Stimulated activated CD4-positive, alpha-beta T cell treated with anti-CD3 and anti-CD28 coated beads, Interleukin-12 subunit alpha, Interleukin-12 subunit beta, amount 100 ng/mL, for 48 hours (primary cell): Measurements from ENCODE around the gene NHP2.
A peak's percentile ranks its signal among the peaks of the same experiment; 100 is the strongest.

Experiments used
- DNase-seq, 3 donors: peaks; one replicate each; pipeline ENCODE4 v3.0.0-alpha.2; 2020; ENCODE audit warnings: low read depth in 2 of 3, low spot score in 1 of 3

Gene NHP2

DNA sequence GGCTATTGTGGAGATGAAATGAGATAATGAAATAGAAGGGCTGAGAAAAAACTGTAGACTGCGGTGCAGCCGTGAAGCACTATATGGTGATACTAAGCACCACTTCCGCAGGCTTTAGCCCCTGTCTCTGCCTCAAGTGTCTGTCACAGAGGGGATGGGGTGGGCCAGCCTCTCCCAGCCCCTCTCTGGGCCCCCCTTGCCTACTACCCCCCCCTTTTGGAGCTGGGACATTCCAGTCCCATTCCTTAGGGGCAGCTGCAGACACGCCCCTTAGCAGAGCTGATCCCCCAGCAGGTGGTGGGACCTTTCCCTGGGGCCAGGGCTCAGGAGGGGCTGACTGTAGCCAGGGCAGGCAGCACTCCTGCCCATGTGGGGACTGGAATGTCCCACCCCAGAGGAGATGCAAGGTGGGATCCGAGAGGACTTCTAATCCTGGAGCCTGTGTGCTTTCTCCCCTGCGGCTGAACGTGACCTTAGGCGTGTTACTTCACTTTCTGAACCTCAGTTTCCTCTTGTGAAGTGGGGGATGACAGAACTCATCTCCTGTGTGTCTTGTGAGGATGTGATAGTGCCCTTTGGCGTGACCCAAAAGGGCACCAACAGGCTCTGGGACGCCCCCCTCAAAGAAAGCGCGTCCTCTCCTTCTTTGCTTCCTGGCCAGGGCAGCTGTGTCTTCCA lies 38.4 kb downstream of the NHP2 start:
- no peak for DNase-seq

DNA sequence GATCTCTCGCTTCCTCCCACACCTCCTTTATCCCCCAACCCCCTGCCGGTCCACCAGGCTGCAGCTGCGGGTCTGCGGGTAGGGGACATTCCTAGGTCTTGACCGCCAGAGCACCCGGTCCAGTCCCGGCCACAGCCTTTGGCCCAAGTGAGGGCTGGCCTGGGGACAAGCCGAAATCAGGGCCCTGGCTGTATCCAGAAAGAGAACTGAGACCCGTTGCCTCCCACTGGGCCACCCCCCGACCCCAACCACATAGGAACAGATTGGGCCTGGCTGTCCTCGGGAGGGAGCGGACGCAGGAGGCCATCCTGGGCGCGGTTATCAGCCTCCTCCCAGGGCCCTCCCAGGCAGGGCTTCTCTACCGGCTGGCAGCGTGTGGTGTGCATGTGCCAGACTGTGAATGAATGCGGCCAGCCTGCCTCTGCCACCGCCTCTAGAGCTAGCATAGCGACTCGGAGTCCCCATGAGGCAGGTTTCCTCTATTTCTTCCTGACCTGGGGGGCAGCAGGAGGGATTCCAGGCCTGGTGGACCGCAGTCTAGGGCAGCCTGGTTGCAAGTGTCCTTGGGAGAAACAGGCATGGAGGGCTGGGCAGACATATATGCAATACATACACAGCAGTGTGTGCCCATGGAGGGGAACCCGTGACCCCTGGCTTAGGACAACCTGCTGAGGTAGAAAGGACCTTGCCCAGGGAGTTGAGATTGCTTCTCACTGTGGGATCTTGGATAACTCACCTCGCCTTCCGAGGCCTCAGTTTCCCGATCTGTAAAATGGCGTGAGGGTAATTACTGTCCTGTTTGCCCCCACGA lies 39.2 kb downstream of the NHP2 start:
- DNase-seq: peak in 1 of 3 donors; percentile 21

DNA sequence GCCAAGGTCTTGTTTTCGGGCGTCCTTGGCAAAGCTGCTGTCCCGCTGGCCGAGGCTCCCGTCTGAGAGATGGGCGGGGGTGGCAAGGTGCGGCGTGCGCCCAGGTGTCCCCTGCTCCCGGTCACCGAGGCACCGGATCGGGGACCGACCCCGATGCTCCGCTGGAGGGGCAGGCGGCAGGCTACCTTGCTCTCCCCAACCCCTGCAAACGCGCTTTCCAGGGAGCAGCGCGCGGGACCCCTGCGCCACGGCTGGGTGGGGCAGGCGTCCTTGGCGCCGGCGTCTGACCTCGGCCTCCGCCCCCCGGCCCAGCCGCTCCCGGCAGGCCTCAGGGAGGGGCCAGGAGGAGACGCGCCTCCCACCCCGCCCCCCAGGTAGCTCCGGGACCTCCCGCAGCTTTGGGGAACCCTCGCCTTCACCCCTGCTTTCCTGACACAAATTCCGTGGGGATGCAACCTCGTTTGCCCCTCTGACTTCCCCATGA lies 39.8 kb downstream of the NHP2 start:
- DNase-seq: no peak

DNA sequence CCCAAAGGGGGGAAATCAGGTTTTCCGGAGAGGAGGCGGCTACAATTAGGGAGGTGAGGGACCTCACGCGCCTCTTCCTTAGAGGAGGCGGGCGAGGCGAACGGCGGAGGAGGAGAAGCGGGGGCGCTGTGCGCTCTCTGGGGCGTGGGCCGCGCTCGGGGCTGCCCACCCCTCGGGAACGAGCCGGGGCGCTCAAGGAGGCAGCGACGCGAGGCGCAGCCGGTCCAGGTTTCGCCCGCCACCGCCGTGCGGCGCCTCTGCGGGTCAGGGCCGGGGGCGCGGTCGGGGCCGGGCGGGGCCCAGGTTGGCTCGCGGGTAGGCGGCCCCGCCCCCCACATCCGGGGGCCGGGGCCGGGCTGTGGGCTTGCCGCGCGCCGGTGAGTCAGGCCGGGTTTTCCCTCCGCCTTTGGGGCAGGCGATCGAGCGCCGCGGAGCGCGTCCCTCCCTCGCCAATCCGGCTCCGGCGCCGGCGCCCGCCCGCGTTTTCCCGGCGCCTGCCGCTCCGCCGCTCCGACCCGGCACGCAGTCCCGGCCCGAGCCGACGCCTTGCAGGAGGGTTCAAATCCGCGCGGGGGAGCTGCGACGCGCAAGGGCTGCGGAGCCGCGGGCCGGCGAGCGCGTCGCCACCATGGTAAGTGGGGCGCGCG lies 40.4 kb downstream of the NHP2 start, which contains the start of gene N4BP3:
TSS of gene N4BP3 (plus strand) at position 392 of the 647 bp plus-strand sequence. CDS start 6,052 bp downstream, outside the sequence.
- peak; percentile 69 to 83 (median 69) for DNase-seq

- no peak for DNase-seq
These were observed 41.1 kb downstream of the NHP2 start for GRCh38 chr5:178112545-178112944.

- no peak for DNase-seq
These were observed 41.8 kb downstream of the NHP2 start for GRCh38 chr5:178111925-178112324.

DNA sequence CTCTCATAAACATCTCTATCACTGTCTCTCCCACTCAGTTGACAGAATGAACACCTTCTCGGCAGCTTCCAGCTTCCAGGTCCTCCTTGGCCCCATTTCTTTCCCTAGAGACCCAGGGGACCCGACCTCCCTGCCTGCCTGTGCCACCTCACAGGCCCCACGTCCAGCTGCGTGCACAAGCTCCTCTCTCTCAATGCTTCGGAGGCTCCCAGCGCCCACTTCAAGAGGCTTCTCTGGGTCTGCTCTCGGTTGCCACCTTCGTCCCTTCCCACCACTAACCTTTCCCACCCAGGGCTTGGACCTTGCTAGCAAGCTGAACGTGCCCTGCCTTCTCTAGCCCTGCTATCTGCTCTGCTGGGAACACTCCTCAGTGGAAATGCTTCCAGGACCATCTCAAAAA lies 43.2 kb downstream of the NHP2 start:
- DNase-seq: no peak

- DNase-seq: no peak
These were observed 44.7 kb downstream of the NHP2 start for GRCh38 chr5:178108966-178109365.

- DNase-seq: no peak
These were observed 45.2 kb downstream of the NHP2 start for GRCh38 chr5:178108446-178108845.

DNA sequence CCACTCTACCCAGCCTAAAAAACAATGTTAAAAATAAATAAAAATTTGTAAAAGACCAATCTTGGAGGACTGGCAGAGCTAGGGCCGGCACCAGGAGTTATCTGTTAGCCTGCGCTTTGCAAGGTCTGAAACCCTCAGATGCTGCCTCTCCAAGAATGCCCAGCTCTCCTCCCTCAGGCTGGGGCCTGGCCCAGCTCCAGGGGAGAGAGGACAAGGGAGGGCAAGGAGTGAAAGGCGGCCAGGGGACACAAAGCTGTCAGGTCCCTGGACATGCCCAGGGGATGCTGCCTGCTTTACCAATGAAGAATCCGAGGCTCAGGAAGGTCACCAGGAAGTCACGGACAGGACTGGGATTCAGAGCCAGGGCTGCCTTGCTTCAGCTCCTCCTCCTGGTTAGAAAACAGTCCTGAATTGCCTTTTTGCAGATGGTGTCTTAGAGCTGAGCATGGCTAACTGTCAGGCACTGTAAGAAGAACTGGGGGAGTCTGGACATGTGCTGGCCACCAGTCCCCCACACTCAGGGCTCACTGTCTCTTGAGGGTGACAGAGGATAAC lies 45.9 kb downstream of the NHP2 start:
- no peak for DNase-seq

DNA sequence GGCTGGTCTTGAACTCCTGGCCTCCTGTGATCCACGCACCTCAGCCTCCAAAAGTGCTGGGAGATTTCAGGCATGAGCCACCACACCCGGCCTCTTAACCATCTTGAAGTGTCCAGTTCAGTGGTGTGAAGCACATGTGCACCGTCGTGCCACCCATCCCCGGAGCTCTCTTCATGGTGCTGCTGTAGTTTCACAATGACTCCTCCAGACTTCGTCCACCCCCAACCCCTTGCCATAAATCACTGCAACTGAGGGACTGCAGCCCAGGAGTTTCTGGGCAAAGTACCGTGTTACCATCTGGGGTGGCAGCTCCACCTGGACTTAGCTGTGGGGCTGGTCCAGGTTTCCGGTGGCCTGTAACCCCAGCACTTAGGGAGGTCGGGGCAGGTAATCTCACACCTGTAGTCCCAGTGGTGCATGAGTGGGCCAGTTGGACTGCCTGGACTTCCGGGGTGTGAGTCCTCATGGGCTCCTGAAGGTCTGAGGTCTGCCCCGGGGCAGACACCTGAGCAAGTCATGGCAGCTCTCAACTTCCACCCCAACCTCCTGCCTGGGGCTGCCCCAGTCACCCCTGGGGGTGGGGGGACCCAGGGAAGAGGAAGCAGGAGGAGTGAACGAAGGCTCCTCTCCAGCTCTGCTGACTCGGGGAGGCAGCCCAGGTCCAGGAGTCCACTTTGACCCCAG lies 47.0 kb downstream of the NHP2 start:
- no peak for DNase-seq

DNA sequence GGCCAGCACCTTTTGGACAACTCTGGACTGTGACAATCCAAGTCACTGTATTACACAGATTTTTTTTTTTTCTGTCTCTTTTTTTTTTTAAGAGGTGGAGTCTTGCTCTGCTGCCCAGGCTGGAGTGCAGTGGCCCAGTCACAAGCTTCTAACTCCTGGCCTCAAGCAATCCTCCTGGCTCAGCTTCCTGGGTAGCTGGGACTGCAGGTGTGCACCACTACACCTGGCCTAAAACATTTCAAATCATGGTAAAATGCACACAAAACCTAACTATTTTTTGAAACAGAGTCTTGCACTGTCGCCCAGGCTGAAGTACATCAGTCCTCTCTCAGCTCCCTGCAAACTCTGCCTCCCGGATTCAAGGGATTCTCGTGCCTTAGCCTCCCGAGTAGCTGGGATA lies 47.6 kb downstream of the NHP2 start:
- no peak for DNase-seq

- no peak for DNase-seq
These were observed 49.2 kb downstream of the NHP2 start for GRCh38 chr5:178104492-178104891.

- DNase-seq: no peak
These were observed 50.1 kb downstream of the NHP2 start for GRCh38 chr5:178103612-178104011.
